ENCODE results near the gene CRYBB1.

Gene CRYBB1

GRCh38 chr22:26564181-26564580 lies 53.6 kb downstream of the CRYBB1 start:
- H3K4me3 ChIP-seq (ENCODE audit: low read depth, low read length), result no peak overlapping the region
- DNase-seq (ENCODE audit: low read depth), result no peak

GRCh38 chr22:26563022-26563421 lies 54.8 kb downstream of the CRYBB1 start:
- DNase-seq (ENCODE audit: low read depth), result no peak
- no peak overlapping the region for H3K4me3 ChIP-seq (ENCODE audit: low read depth, low read length)

DNA sequence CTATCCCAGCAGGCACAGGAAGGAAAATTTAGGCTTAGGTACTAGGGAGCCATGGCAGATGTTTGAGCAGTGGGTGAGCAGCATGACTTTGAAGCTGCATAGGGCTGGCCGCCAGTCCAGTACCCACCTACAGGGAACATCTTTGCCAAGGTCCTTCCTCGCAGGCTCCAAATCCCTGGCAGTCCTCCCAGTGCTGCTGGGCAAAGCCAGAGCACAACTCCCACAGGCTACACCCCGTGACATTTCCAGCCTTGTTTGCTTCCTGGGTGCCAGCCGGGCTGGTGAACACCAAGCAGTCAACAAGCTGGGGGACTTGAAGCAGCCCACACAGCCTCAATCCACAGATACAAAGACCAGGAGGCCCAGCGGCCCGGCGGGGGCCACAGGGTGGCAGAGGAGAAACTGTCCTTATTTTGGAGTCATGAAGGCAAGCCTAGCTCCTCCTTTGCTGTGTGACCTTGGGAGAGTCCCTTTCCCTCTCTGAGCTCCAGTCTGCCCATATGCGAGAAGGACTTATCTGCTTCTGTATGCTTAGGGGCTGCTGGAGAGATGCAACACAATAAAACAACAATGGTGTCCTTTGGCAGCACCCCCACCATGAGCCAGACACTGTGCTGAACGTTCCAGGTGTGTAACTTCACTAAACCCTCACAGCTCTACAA lies 55.9 kb downstream of the CRYBB1 start:
- DNase-seq (ENCODE audit: low read depth), result no peak
- H3K4me3 ChIP-seq (ENCODE audit: low read depth, low read length), result no peak overlapping the region

- no peak for DNase-seq (ENCODE audit: low read depth)
- no peak overlapping the region for H3K4me3 ChIP-seq (ENCODE audit: low read depth, low read length)
Measured at GRCh38 chr22:26559961-26560575, 57.8 kb downstream of the CRYBB1 start.

DNA sequence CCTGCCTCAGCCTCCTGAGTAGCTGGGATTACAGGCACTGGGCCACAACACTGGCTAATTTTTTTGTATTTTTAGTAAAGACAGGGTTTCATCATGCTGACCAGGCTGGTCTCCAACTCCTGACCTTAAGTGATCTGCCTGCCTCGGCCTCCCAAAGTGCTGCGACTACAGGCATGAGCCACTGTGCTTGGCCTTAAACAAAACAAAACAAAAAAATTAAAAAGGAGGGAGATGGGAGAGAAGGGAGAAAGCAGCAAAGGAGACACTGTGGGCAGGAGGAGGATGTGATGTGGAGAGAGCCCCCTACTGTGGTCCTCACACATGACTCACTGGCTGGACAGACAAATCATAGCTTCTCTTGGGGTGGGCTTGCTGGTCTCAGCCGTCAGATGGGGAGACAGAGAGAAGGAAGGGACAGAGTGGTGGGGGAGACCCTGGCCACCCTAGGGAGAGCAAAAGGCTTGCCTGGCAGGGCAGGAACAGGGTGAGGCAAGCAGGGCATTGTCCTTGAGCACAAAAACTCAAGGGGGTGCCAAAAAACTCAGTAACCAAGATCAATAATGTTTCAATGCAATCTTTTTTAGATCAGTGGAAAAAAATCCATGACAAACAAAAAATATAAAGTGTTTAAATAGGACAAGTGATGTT lies 59.5 kb downstream of the CRYBB1 start:
- H3K4me3 ChIP-seq (ENCODE audit: low read depth, low read length), result no peak overlapping the region
- no peak for DNase-seq (ENCODE audit: low read depth)

DNA sequence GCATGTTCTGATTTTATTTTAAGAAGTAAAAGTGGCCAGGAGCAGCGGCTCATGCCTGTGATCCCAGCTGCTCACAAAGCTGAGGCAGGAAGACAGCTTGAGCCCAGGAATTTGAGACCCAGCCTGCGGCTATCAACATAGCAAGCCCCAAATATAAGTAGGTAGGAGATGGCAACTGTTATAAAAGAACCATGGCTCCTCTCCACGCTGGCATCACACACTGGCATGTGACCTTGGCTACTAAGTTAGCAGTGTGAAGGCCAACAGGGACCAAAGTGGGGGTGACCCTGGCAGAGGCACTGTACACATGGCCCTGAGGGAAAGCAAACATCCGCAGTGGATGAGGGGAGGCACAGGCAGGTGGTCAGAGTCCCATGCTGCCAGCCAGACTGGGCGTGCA lies 60.9 kb downstream of the CRYBB1 start:
- no peak overlapping the region for H3K4me3 ChIP-seq (ENCODE audit: low read depth, low read length)
- no peak for DNase-seq (ENCODE audit: low read depth)

GRCh38 chr22:26555478-26555877 lies 62.3 kb downstream of the CRYBB1 start:
- no peak for DNase-seq (ENCODE audit: low read depth)
- H3K4me3 ChIP-seq (ENCODE audit: low read depth, low read length), result no peak overlapping the region

DNA sequence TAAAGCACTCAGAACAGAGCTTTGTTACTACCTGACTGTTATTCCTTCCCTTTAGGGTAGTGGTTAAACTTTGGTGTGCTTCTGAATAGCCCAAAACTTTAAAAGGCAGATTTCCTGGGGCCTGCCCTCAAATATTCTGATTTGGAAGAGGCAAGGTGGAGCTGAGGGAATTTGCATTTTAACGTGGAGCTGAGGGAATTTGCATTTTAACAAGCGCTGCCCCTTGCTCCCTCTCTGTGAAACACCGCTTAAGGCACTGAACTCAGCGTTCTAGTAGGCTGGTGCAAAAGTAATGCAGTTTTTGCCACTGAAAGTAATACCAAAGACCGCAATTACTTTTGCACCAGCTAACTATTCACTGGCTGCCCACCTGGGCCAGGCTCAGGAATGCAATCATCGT lies 62.9 kb downstream of the CRYBB1 start:
- H3K4me3 ChIP-seq (ENCODE audit: low read depth, low read length), result no peak overlapping the region
- no peak for DNase-seq (ENCODE audit: low read depth)

DNA sequence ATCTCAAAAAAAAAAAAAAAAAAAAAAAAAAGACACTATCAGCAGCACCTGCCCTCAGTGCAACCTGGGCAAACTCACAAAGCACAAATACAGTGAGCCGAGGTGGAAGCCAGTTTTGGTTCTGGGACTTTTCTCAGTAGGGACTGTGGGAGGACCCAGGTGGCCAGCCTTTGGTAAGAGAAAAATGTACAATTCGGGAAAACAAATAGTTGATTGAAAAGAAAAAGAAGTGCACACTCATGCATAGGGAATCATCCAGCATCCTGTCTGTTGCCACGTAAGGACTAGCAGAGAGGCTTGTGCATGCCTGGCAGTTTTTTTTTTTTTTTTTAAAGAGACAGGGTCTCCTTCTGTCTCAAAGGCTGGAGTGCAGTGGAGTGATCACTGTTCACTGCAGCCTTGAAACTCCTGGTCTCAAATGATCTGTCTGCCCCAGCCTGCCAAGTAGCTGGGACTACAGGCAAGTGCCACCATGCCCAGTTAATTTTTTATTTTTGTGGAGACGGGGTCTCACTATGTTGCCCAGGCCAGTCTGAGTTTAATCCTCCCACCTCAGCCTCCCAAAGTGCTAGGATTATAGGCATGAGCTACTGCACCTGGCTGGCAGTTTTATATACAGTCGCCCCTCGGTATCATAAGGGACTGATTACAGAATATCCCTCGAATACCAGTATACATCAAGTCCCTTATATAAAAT lies 64.6 kb downstream of the CRYBB1 start:
- H3K4me3 ChIP-seq (ENCODE audit: low read depth, low read length), result no peak overlapping the region
- peak; percentile 70 for DNase-seq (ENCODE audit: low read depth)

DNA sequence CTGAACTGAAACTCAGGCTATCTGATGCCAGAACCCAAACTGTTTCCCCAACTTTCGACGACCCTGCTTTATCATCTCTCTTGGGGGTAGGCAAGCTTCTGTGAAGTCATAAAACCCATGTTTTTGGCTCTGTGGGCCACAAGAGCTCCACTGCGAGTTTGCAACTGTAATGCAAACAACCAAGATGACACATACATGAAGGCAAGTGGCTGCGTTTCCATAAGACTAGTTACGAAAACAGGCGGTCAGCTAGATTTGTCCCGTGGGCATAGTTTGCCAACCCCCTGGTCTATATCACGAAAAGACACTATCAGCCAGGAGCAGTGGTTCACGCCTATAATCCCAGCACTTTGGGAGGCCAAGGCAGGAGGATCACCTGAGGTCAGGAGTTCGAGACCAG lies 65.4 kb downstream of the CRYBB1 start:
- H3K4me3 ChIP-seq (ENCODE audit: low read depth, low read length), result no peak overlapping the region
- peak; percentile 62 for DNase-seq (ENCODE audit: low read depth)

DNA sequence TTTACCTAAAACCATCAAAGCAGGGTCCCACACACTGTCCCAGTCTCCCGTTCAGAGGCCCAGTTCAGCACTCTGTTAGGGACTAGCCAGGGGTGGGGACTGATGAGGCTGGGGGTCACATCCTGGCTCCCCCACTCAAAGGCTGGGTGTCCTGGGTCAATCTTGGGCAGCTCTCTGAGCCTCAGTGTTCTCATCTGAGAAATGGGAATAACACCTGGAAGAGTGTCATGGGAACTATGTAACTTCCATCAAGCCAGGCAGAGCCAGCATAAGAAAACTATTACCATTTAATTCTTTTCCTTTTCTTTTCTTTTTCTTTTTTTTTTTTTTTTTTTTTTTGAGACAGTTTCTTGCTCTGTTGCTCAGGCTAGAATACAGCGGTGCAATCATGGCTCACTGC lies 66.3 kb downstream of the CRYBB1 start:
- no peak overlapping the region for H3K4me3 ChIP-seq (ENCODE audit: low read depth, low read length)
- DNase-seq (ENCODE audit: low read depth), result no peak

- no peak overlapping the region for H3K4me3 ChIP-seq (ENCODE audit: low read depth, low read length)
- peak; percentile 83 for DNase-seq (ENCODE audit: low read depth)
Measured at GRCh38 chr22:26550498-26551033, 67.3 kb downstream of the CRYBB1 start.

GRCh38 chr22:26549902-26550497 lies 67.8 kb downstream of the CRYBB1 start:
- no peak for DNase-seq (ENCODE audit: low read depth)

More at GRCh38 chr22:26549902-26550497, 67.8 kb downstream of the CRYBB1 start:
- no peak overlapping the region for H3K4me3 ChIP-seq (ENCODE audit: low read depth, low read length)
